Loucy (cell line): ENCODE results near the gene TMEM245.
"Not testable (repeated sequence)": the region's sequence is repeated elsewhere in the genome, so short reads cannot be mapped to it uniquely, and the experiment has no call there.

Source experiments
- H2AFZ ChIP-seq: fragments of 200-600 bp; sonication (generic); 2 replicates; pipeline ENCODE4 v1.6.0; 2016; ENCODE audit warnings: antibody characterized with exemption, mild to moderate bottlenecking, low read length, moderate library complexity
- H3F3A ChIP-seq: fragments of 200-600 bp; 2 replicates; pipeline ENCODE4 v1.6.0; 2016; ENCODE audit warnings: antibody characterized with exemption, low read depth, mild to moderate bottlenecking
- H3K27me3 ChIP-seq: fragments of 200-600 bp; sonication (generic); 2 replicates; pipeline ENCODE4 v1.6.1; 2014; ENCODE audit warnings: low read length, mild to moderate bottlenecking; ENCODE audit not compliant: insufficient read depth, poor library complexity, severe bottlenecking
- H3K36me3 ChIP-seq: fragments of 200-600 bp; sonication (generic); 2 replicates; pipeline ENCODE4 v1.6.1; 2016; ENCODE audit warnings: low read length; ENCODE audit not compliant: insufficient read depth
- H3K4me1 ChIP-seq: fragments of 200-600 bp; sonication (generic); 2 replicates; pipeline ENCODE4 v1.5.1; 2014; ENCODE audit warnings: low read length, mild to moderate bottlenecking; ENCODE audit not compliant: insufficient read depth, poor library complexity, severe bottlenecking
- H3K4me2 ChIP-seq: fragments of 200-600 bp; sonication (generic); 2 replicates; pipeline ENCODE4 v1.6.0; 2014; ENCODE audit warnings: antibody characterized with exemption, low read length, low read depth, mild to moderate bottlenecking; ENCODE audit not compliant: poor library complexity, severe bottlenecking
- H3K4me3 ChIP-seq: fragments of 200-600 bp; sonication (generic); 2 replicates; pipeline ENCODE4 v1.5.1; 2014; ENCODE audit warnings: low read length, mild to moderate bottlenecking, mixed read lengths; ENCODE audit not compliant: poor library complexity, severe bottlenecking
- H3K79me2 ChIP-seq: fragments of 200-600 bp; sonication (generic); 2 replicates; pipeline ENCODE4 v1.6.1; 2014; ENCODE audit warnings: low read length; ENCODE audit not compliant: insufficient read depth
- H3K9ac ChIP-seq: fragments of 200-600 bp; sonication (generic); 2 replicates; pipeline ENCODE4 v1.6.0; 2014; ENCODE audit warnings: mild to moderate bottlenecking, low read depth, low read length, moderate library complexity; ENCODE audit not compliant: poor library complexity, severe bottlenecking
- H3K9me2 ChIP-seq: fragments of 200-600 bp; sonication (generic); replicated peaks from 2 replicates; pipeline ENCODE4 v1.6.1; 2016; ENCODE audit warnings: low read depth, low read length, mixed read lengths
- H3K9me3 ChIP-seq: fragments of 200-600 bp; sonication (generic); 2 replicates; pipeline ENCODE4 v1.6.1; 2014; ENCODE audit warnings: mild to moderate bottlenecking, antibody characterized with exemption, low read length, low read depth; ENCODE audit not compliant: insufficient read depth
- H4K20me1 ChIP-seq: fragments of 200-600 bp; sonication (generic); 2 replicates; pipeline ENCODE4 v1.6.0; 2014; ENCODE audit warnings: antibody characterized with exemption, low read length, mild to moderate bottlenecking; ENCODE audit not compliant: insufficient read depth, poor library complexity, severe bottlenecking
- CTCF ChIP-seq: fragments of 200-600 bp; sonication (generic); conservative IDR thresholded peaks from 2 replicates; pipeline ENCODE4 v1.5.1; 2014; ENCODE audit warnings: mild to moderate bottlenecking, antibody characterized with exemption, low read length
- EZH2phosphoT487 ChIP-seq: fragments of 200-600 bp; IDR thresholded peaks from 2 replicates; pipeline ENCODE4 v1.6.1; 2018; ENCODE audit warnings: antibody characterized with exemption, mild to moderate bottlenecking, moderate library complexity, borderline replicate concordance

Gene TMEM245

GRCh38 chr9:109062543-109062942 is 57.2 kb downstream of the TMEM245 start:
- peaks cover 63% of the 10 kb centered on the region; the same call in 1 of the 2 replicates for H3K36me3 ChIP-seq
- no peaks in the 10 kb centered on the region for H3F3A ChIP-seq
- no peaks in the 10 kb centered on the region for H3K9me2 ChIP-seq

GRCh38 chr9:109060191-109060590 is 59.6 kb downstream of the TMEM245 start:
- Histone ChIP-seq H2AFZ (no peak overlapping the region), H3K27me3 (no peaks in the 10 kb centered on the region), H4K20me1 (no peaks in the 10 kb centered on the region), H3K9me3 (no peaks in the 10 kb centered on the region), H3K4me3 (no peak overlapping the region), H3K4me2 (no peak overlapping the region), H3K9me2 (no peaks in the 10 kb centered on the region), H3K9ac (no peak overlapping the region), H3K4me1 (no peaks in the 10 kb centered on the region), H3K79me2 (no peaks in the 10 kb centered on the region), H3F3A (no peaks in the 10 kb centered on the region), H3K36me3 (peaks cover 66% of the 10 kb centered on the region)
- TF ChIP-seq CTCF = no peak
- no peak for TF ChIP-seq EZH2phosphoT487

More at GRCh38 chr9:109062543-109062942, 57.2 kb downstream of the TMEM245 start:
- H3K9ac ChIP-seq = no peak overlapping the region
- no peaks in the 10 kb centered on the region for H3K79me2 ChIP-seq
- no peak overlapping the region for H2AFZ ChIP-seq
- no peak for TF ChIP-seq EZH2phosphoT487
- TF ChIP-seq CTCF = no peak
- no peak overlapping the region for H3K4me3 ChIP-seq
- H3K4me1 ChIP-seq = no peaks in the 10 kb centered on the region
- H3K9me3 ChIP-seq = no peaks in the 10 kb centered on the region
- H3K4me2 ChIP-seq = no peak overlapping the region
- no peaks in the 10 kb centered on the region for H3K27me3 ChIP-seq
- no peaks in the 10 kb centered on the region for H4K20me1 ChIP-seq

- H3K4me2 ChIP-seq = not testable (repeated sequence)
- peaks cover 73% of the 10 kb centered on the region for H3K36me3 ChIP-seq
These were observed 66.6 kb downstream of the TMEM245 start for GRCh38 chr9:109053121-109053520.

GRCh38 chr9:109052416-109052815 is 67.3 kb downstream of the TMEM245 start:
- H3K36me3 ChIP-seq = peaks cover 80% of the 10 kb centered on the region
- H2AFZ ChIP-seq = no peak overlapping the region
- no peak overlapping the region for H3K4me3 ChIP-seq
- no peaks in the 10 kb centered on the region for H3K27me3 ChIP-seq
- no peaks in the 10 kb centered on the region for H3K79me2 ChIP-seq
- H3K4me1 ChIP-seq = no peaks in the 10 kb centered on the region
- H3K4me2 ChIP-seq = no peak overlapping the region
- no peaks in the 10 kb centered on the region for H3K9me3 ChIP-seq
- no peaks in the 10 kb centered on the region for H4K20me1 ChIP-seq
- H3K9me2 ChIP-seq = no peaks in the 10 kb centered on the region
- TF ChIP-seq EZH2phosphoT487 (no peak), CTCF (no peak)
- no peak overlapping the region for H3K9ac ChIP-seq
- no peaks in the 10 kb centered on the region for H3F3A ChIP-seq

More at GRCh38 chr9:109053121-109053520, 66.6 kb downstream of the TMEM245 start:
- H3K4me3 ChIP-seq, H4K20me1 ChIP-seq, H3K9ac ChIP-seq, H3K79me2 ChIP-seq, H3K27me3 ChIP-seq, H2AFZ ChIP-seq, H3K9me3 ChIP-seq, H3F3A ChIP-seq, H3K4me1 ChIP-seq, H3K9me2 ChIP-seq: not testable (repeated sequence)
